SW 1271 (cell line): ENCODE measurements around the gene CFAP97D1.

ENCODE experiments used
- DNase-seq, 2 experiments: peaks; one replicate each; lab custom pipeline; 2025; lab: John Stamatoyannopoulos, UW

Gene CFAP97D1

DNA sequence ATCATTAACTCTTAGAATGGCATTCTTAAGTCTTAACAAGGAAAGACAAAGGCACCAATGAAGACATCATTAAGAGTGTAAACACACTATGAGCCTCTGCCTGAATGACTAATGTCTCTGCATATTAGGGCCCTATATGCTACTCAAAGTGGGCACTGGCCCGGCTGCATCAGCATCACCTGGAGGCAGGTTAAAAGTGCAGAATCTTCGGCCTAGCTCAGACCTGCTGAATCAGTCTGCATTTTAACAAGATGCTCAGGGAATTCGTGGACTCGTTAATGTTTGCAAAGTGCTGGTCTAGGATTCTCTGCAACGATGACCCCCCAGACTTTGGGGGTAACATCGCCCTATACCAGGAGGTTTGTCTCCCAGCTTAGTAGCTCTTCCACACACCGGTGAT, 46.0 kb downstream of the CFAP97D1 start:
- DNase-seq = no peak

DNA sequence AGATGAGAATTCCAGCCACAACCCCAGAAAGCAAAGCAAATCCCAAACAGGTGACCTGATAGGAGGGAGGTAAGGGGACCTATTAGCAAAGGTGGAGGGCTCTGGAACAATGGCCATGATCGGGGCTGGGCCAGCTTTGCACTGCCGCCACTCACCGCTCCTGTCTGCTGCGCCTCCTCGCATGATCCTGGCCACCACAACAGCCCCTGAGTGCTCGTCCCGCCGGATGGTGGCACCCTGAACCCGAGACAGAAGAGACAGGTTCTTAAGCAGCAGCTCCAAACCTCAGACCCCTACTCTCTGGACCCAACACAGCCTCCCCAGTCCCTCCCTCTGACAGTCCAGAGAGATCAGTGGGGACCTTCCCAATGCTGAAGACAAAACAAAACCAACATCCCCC, 47.4 kb downstream of the CFAP97D1 start:
- no peak for DNase-seq

DNA sequence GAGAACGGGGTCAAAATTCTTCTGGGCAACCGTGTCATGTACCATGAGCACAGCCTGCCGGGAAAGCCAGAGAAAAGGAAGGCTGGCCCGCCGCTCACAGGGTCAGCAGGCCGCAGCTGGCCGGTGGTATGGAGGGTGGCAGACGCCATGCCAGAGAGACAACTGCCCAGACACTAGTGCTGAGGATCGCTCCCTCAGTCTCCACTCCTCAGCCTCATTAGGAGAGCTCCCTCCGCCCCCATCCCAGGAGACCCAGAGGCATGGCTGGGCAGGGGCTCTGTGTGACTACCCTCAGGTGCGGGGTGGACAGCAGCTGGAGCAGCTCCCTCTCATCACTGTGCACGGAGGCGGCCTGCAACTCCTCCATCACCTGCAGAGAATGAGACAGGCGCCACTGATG, 49.5 kb downstream of the CFAP97D1 start:
- DNase-seq = no peak

DNA sequence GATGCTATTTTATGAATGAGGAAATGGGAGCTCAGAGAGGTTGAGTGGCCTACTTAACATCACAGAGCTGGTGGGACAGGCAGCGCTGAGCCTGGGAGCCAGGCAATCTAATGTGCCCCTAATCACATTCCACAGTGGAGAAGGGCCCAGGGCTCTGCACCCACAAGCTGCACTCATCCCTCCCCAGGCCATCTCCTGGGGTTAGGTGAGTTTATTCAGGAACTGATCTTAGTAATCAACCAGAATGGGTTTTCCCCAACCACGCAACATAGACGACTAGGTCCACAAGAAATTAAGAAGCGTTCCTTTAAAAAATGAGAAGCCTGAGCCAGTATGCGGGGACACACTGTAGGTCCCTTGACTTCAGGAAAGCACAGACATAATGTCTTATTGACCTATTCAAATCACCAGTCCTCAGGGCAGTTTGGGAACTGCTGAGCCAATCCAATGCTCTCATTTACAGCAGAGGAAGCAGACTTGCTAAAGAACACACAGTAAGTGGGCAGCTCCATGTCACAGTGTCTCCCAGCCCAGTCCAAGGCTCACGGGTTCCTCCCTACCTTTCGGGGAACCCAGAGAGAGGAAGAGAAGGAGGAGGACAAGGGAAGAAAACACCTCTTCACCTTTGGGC, 50.4 kb downstream of the CFAP97D1 start:
- no peak for DNase-seq

DNA sequence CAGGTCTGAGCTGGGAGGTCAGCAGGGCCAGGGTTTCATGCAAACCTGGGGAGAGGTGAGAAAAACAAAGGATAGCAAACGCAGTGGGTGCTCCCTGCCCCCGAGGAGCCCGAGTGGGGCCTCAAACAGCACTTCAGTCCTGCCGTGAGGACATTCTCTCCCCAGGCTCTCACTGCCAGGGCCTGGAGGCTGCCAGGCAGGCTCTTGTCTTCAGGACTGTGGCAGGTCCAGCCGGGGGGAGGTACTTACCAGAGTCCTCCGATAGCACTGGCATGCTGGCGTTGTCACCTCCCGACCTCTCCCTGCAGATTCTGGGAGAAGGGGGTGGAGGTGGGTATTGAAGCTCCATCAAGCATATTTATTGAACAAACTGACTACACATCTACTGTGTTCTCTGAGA, 51.4 kb downstream of the CFAP97D1 start:
- no peak for DNase-seq

DNA sequence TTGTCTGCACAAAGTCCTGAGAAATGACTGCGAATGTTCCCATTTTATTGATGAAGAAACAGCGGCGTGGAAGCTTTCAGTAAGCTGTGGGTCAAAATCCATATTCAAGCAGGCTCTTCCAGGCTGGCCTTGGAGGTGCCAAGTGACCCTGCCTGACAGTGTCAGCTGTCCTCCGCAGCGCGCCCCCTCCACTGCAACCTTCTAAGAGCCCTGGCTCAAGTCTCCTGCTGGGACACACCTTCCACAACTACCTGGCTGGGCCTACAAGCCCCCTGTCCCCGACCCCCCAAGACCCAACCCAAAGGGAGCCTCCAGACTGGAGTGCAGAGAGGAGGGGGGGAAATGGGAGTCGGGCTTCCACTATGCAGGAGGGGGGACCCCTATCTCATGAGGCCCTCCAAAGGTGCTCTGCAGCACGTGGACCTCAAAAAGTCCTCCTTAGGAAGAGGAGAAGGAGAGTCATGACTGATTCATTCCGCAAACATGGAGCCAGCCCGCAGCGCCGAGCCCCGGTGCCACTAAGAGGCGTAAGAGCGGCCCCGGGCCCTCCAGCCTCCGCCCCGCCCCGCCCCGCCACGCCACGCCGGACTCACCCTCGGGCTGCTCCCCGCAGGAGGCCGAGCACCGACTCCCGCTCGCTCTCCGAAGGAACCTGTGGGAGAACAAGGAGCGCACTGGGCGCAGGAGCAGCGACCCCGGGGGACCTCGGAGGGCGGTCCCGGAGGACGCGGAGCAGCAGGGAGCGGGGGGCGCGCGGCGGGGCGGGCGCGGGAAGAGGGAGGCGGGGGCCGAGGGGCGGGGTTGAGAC, 52.1 kb downstream of the CFAP97D1 start:
- peak in 1 of 2 experiments; percentile 43 for DNase-seq

DNA sequence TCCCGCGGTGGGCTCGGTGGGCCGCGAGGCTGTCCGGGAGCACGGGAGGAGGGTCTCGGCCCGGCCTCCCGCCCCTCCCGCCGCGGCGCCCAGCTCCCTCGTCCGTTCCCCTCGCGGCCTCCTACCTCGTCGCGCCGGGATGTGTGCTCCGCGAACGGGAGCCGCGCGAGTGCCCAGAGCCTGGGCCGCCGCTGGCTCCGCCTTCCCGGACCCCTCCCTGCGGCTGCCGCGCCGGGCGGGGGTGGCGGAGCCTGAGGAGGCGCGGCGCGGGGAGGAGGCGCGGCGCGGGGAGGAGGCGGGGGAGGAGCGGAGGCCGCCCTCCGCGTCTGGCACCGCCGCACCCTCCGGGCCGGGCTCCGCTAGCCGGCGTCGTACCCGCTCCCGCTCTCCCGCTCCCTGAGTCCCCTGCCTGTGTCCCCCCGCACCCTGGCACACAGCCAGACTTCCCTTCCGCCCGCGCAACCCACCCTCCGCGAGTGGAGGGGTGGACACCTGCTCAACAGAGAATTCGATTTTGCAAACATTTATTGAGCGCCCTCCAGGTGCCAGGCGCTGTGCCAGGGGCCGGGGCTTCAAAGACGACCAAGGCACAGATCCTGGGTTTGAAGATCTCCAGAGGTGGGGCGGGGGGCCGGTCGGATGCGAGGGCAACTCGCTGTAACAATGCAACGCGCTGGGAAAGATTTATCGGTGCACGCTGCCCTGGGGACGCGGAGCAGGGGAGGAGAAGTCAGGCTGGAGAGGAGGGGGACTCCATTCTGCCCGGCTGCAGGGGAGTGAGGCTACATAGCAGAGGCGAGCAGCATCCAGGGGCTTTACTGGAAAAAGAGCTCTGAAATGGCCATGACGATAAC, 53.0 kb downstream of the CFAP97D1 start, which contains the start of gene MPP3:
MPP3 (minus strand) TSS at position 171 of the 854 bp plus-strand sequence. CDS start 1,240 bp downstream, outside the sequence.
- peak in 1 of 2 experiments; percentile 41 for DNase-seq

DNA sequence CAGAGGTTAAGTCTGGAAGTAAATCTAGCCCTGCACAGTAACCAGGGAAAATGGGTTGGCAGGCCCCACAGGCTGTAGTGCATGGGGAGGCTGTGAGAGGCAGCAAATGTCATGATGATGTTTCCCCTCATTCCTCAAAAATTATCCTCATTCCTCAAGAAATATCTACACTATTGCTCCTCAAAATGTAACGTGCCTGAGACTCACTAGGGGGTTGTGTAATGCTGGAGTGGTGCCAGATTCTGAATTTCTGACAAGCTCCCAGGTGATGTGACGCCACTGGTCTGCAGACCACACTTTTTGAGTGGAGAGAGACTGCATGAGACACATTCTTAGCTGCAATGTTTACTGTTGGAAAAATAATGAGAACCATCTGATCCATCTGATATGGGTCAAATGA, 53.9 kb downstream of the CFAP97D1 start:
- DNase-seq = no peak
